Osteoblast (primary cell): ENCODE data around the gene COL18A1. TPM values are rescaled to one million over a fixed set of nuclear protein-coding genes. Genes with fewer than 3 reads are reported as not detected.

ENCODE experiments used
- DNase-seq: peaks from one replicate; pipeline ENCODE4 v3.0.0; 2011; ENCODE audit warnings: low spot score, mixed read lengths; ENCODE audit not compliant: insufficient read length; ENCODE audit errors: missing footprints
- H2AFZ ChIP-seq: 2 replicates; pipeline ENCODE4 v1.6.0; 2011; ENCODE audit warnings: mild to moderate bottlenecking, low read length
- H3K27ac ChIP-seq: 2 replicates; pipeline ENCODE4 v1.5.1; 2011; ENCODE audit warnings: mild to moderate bottlenecking, low read depth, low read length, moderate library complexity
- H3K27me3 ChIP-seq: 2 replicates; pipeline ENCODE4 v1.6.0; 2012; ENCODE audit warnings: mild to moderate bottlenecking, control low read depth, inconsistent platforms, low read length, moderate library complexity; ENCODE audit not compliant: insufficient read depth
- H3K36me3 ChIP-seq: 2 replicates; pipeline ENCODE4 v1.5.1; 2011; ENCODE audit warnings: mild to moderate bottlenecking, low read length, control low read depth, moderate library complexity; ENCODE audit not compliant: insufficient read depth
- H3K4me1 ChIP-seq: 2 replicates; pipeline ENCODE4 v1.5.1; 2011; ENCODE audit warnings: mild to moderate bottlenecking, low read length, control low read depth, moderate library complexity; ENCODE audit not compliant: insufficient read depth
- H3K4me2 ChIP-seq: 2 replicates; pipeline ENCODE4 v1.6.0; 2011; ENCODE audit warnings: mild to moderate bottlenecking, low read length; ENCODE audit not compliant: insufficient read depth
- H3K4me3 ChIP-seq: fragments of 200-600 bp; sonication (generic); 3 replicates; pipeline ENCODE4 v1.5.1; 2012; ENCODE audit warnings: mild to moderate bottlenecking, low read length, inconsistent platforms; ENCODE audit not compliant: insufficient read depth
- H3K79me2 ChIP-seq: 2 replicates; pipeline ENCODE4 v1.6.0; 2012; ENCODE audit warnings: mild to moderate bottlenecking, low read length, control low read depth, inconsistent platforms; ENCODE audit not compliant: insufficient read depth
- H3K9me3 ChIP-seq: 2 replicates; pipeline ENCODE4 v1.5.1; 2011; ENCODE audit warnings: low read depth, low read length, control low read depth
- H4K20me1 ChIP-seq: 2 replicates; pipeline ENCODE4 v1.6.0; 2012; ENCODE audit warnings: mild to moderate bottlenecking, low read length, control low read depth; ENCODE audit not compliant: insufficient read depth
- total RNA-seq: library from RNA; depleted of rRNA; stranded (reverse); fragments of >200 nt; gene quantifications from 2 replicates; pipeline ENCODE4 v1.2.3, GENCODE V29; 2012
- TF ChIP-seq, protein P1 (sequence below): IDR thresholded peaks from 2 replicates; pipeline ENCODE4 v1.5.1; 2011; ENCODE audit warnings: mild to moderate bottlenecking, low read depth, low read length, moderate library complexity; ENCODE audit errors: extremely low read depth

The COL18A1 gene
- total RNA-seq, 1 donor: 8.3 TPM

DNA sequence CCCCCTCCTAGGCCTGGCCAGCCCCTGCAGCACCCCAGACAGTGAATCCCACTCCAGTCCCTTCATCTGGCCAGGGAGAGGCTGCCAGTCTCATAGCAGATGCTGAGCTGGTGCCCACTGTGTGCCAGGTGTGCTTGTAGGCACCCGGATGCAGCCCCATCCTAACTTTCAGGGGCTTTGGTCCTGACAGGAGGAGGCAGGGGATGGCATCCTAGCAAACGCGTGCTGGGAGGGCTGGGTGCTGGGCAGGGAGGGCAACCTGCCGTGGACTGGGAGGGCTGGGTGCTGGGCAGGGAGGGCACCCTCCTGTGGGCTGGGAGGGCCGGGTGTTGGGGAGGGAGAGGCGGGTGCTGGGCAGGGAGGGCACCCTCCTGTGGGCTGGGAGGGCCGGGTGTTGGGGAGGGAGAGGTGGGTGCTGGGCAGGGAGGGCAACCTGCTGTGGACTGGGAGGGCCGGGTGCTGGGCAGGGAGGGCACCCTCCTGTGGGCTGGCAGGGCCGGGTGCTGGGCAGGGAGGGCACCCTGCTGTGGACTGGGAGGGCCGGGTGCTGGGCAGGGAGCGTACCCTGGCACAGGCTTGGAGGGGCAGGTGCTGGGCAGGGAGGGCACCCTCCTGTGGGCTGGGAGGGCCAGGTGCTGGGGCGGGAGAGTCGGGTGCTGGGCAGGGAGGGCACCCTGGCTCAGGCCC, 102.0 kb downstream of the COL18A1 start:
- no peaks in the 10 kb centered on the region for H3K4me1 ChIP-seq
- H3K79me2 ChIP-seq: no peaks in the 10 kb centered on the region
- no peak for DNase-seq
- no peaks in the 10 kb centered on the region for H4K20me1 ChIP-seq
- no peaks in the 10 kb centered on the region for H3K36me3 ChIP-seq
- TF ChIP-seq, protein P1, sequence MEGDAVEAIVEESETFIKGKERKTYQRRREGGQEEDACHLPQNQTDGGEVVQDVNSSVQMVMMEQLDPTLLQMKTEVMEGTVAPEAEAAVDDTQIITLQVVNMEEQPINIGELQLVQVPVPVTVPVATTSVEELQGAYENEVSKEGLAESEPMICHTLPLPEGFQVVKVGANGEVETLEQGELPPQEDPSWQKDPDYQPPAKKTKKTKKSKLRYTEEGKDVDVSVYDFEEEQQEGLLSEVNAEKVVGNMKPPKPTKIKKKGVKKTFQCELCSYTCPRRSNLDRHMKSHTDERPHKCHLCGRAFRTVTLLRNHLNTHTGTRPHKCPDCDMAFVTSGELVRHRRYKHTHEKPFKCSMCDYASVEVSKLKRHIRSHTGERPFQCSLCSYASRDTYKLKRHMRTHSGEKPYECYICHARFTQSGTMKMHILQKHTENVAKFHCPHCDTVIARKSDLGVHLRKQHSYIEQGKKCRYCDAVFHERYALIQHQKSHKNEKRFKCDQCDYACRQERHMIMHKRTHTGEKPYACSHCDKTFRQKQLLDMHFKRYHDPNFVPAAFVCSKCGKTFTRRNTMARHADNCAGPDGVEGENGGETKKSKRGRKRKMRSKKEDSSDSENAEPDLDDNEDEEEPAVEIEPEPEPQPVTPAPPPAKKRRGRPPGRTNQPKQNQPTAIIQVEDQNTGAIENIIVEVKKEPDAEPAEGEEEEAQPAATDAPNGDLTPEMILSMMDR: no peak
- no peak overlapping the region for H2AFZ ChIP-seq
- no peaks in the 10 kb centered on the region for H3K9me3 ChIP-seq
- H3K4me2 ChIP-seq: no peak overlapping the region
- no peaks in the 10 kb centered on the region for H3K27me3 ChIP-seq
- no peak overlapping the region for H3K4me3 ChIP-seq
- no peak overlapping the region for H3K27ac ChIP-seq

DNA sequence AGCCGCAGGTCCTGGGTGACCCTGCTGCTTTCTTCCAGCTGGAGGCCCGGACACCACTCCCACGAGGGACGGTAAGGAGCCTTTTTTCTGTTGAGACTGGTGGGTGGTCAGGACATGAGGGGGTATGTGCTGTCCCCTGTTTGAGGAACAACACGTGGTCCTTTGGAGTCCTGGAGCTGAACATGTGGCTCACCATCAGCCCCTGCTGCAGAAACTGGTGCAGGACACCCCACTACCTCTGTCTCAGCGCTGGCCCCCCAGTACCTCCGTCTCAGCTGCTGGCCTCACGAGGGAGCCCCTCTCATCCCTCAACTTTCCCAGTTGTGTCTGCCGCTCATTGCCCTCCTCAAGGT, 102.5 kb downstream of the COL18A1 start:
- H3K4me2 ChIP-seq: no peak overlapping the region
- no peaks in the 10 kb centered on the region for H3K4me1 ChIP-seq
- no peak for DNase-seq
- no peaks in the 10 kb centered on the region for H3K79me2 ChIP-seq
- H2AFZ ChIP-seq: no peak overlapping the region
- TF ChIP-seq, protein P1: no peak
- H3K27me3 ChIP-seq: no peaks in the 10 kb centered on the region
- no peak overlapping the region for H3K4me3 ChIP-seq
- no peaks in the 10 kb centered on the region for H4K20me1 ChIP-seq
- no peak overlapping the region for H3K27ac ChIP-seq
- no peaks in the 10 kb centered on the region for H3K9me3 ChIP-seq
- H3K36me3 ChIP-seq: no peaks in the 10 kb centered on the region

DNA sequence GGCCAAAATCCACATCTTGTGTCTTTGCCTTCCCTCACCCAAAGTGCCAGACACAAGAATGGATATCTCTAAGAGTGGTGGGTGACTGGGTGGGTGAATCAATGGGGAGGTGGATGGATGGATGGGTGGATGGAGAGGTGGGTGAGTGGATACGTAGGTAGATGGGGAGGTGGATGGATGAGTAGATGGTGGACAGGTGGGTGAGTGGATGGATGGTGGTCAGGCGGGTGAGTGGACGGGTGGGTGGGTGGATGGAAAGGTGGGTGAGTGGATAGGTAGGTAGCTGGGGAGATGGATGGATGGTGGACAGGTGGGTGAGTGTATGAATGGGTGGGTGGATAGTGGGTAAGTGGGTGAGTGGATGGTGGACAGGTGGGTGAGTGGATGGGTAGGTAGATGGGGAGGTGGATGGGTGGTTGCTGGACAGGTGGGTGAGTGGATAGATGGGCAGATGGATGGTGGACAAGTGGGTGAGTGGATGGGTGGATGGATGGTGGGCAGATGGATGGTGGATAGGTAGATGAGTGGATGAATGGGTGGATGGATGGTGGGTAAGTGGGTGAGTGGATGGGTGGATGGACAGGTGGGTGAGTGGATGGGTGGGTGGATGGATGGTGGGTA, 103.0 kb downstream of the COL18A1 start:
- Histone ChIP-seq H3K4me1 (no peaks in the 10 kb centered on the region), H3K4me2 (no peak overlapping the region), H3K4me3 (no peak overlapping the region), H3K9me3 (no peaks in the 10 kb centered on the region), H4K20me1 (no peaks in the 10 kb centered on the region), H2AFZ (no peak overlapping the region), H3K79me2 (no peaks in the 10 kb centered on the region), H3K36me3 (no peaks in the 10 kb centered on the region), H3K27ac (no peak overlapping the region), H3K27me3 (no peaks in the 10 kb centered on the region)
- no peak for DNase-seq
- TF ChIP-seq, protein P1: no peak
